H9 (cell line): ENCODE measurements around the gene DNAJC25. TPM values are rescaled to one million over a fixed set of nuclear protein-coding genes. Genes with fewer than 3 reads are reported as not detected.

Experiments
- DNase-seq: peaks from one replicate; pipeline ENCODE4 v3.0.0-alpha.2; 2017
- H2AFZ ChIP-seq: one replicate; pipeline ENCODE4 v1.6.1; 2013; ENCODE audit warnings: mild to moderate bottlenecking, low read length, control low read depth, moderate library complexity
- H2AK5ac ChIP-seq: 2 replicates; pipeline ENCODE4 v1.6.1; 2013; ENCODE audit warnings: low read length, control low read depth, mixed read lengths; ENCODE audit not compliant: insufficient read length
- H2BK120ac ChIP-seq: one replicate; pipeline ENCODE4 v1.6.1; 2013; ENCODE audit warnings: low read depth, mild to moderate bottlenecking, low read length, control low read depth, inconsistent platforms; ENCODE audit not compliant: poor library complexity, severe bottlenecking
- H2BK12ac ChIP-seq: 2 replicates; pipeline ENCODE4 v1.6.1; 2013; ENCODE audit warnings: low read length, control low read depth, mixed read lengths, low read depth; ENCODE audit not compliant: insufficient read length
- H2BK15ac ChIP-seq: 2 replicates; pipeline ENCODE4 v1.6.1; 2013; ENCODE audit warnings: low read depth, low read length, control low read depth
- H2BK20ac ChIP-seq: one replicate; pipeline ENCODE4 v1.6.1; 2013; ENCODE audit warnings: low read depth, mild to moderate bottlenecking, low read length, control low read depth, inconsistent platforms; ENCODE audit not compliant: poor library complexity, severe bottlenecking
- H2BK5ac ChIP-seq: 2 replicates; pipeline ENCODE4 v1.6.1; 2013; ENCODE audit warnings: low read length, control low read depth, mixed read lengths; ENCODE audit not compliant: insufficient read length
- H3K14ac ChIP-seq: 2 replicates; pipeline ENCODE4 v1.6.1; 2013; ENCODE audit warnings: low read length, control low read depth; ENCODE audit not compliant: insufficient read depth
- H3K18ac ChIP-seq: 2 replicates; pipeline ENCODE4 v1.6.1; 2013; ENCODE audit warnings: low read depth, mild to moderate bottlenecking, mixed read lengths, low read length, control low read depth; ENCODE audit not compliant: insufficient read length
- H3K23ac ChIP-seq: 2 replicates; pipeline ENCODE4 v1.6.1; 2013; ENCODE audit warnings: low read length, control low read depth, mixed read lengths, low read depth; ENCODE audit not compliant: insufficient read length
- H3K23me2 ChIP-seq: 2 replicates; pipeline ENCODE4 v1.6.1; 2013; ENCODE audit warnings: low read depth, mild to moderate bottlenecking, mixed read lengths, low read length, control low read depth; ENCODE audit not compliant: insufficient read length, poor library complexity, severe bottlenecking
- H3K27ac ChIP-seq: 2 replicates; pipeline ENCODE4 v1.5.1; 2013; ENCODE audit warnings: low read length, control low read depth, mixed read lengths, low read depth; ENCODE audit not compliant: insufficient read length
- H3K27me3 ChIP-seq: 2 replicates; pipeline ENCODE4 v1.6.1; 2013; ENCODE audit warnings: low read length, control low read depth, inconsistent platforms; ENCODE audit not compliant: insufficient read depth
- H3K4ac ChIP-seq: 2 replicates; pipeline ENCODE4 v1.6.1; 2013; ENCODE audit warnings: low read depth, mild to moderate bottlenecking, control low read depth, inconsistent platforms, low read length, moderate library complexity
- H3K4me1 ChIP-seq: 2 replicates; pipeline ENCODE4 v1.6.1; 2013; ENCODE audit warnings: low read length, control low read depth, inconsistent platforms; ENCODE audit not compliant: insufficient read depth
- H3K4me2 ChIP-seq: 2 replicates; pipeline ENCODE4 v1.6.1; 2013; ENCODE audit warnings: low read length, control low read depth, mixed read lengths; ENCODE audit not compliant: insufficient read length, insufficient read depth
- H3K56ac ChIP-seq: 2 replicates; pipeline ENCODE4 v1.6.1; 2013; ENCODE audit warnings: low read depth, mild to moderate bottlenecking, mixed read lengths, low read length, control low read depth; ENCODE audit not compliant: insufficient read length
- H3K79me1 ChIP-seq: 2 replicates; pipeline ENCODE4 v1.6.1; 2013; ENCODE audit warnings: low read depth, mild to moderate bottlenecking, moderate library complexity, low read length, control low read depth, inconsistent platforms; ENCODE audit not compliant: insufficient read depth, poor library complexity, severe bottlenecking
- H3K79me2 ChIP-seq: 2 replicates; pipeline ENCODE4 v1.6.1; 2013; ENCODE audit warnings: low read length, control low read depth, inconsistent platforms; ENCODE audit not compliant: insufficient read depth
- H3K9ac ChIP-seq: 2 replicates; pipeline ENCODE4 v1.6.1; 2013; ENCODE audit warnings: low read length, control low read depth, mixed read lengths; ENCODE audit not compliant: insufficient read length; ENCODE audit errors: extremely low read depth
- H3K9me3 ChIP-seq: one replicate; pipeline ENCODE4 v1.6.1; 2013; ENCODE audit warnings: low read depth, low read length, inconsistent platforms; ENCODE audit not compliant: control insufficient read depth
- H3T11ph ChIP-seq: one replicate; pipeline ENCODE4 v1.6.1; 2013; ENCODE audit warnings: mild to moderate bottlenecking, low read length, control low read depth, inconsistent platforms
- H4K20me1 ChIP-seq: one replicate; pipeline ENCODE4 v1.6.1; 2013; ENCODE audit not compliant: control insufficient read depth, insufficient read length, insufficient read depth
- H4K5ac ChIP-seq: 2 replicates; pipeline ENCODE4 v1.6.1; 2013; ENCODE audit warnings: low read depth, mild to moderate bottlenecking, mixed read lengths, low read length, control low read depth; ENCODE audit not compliant: insufficient read length
- H4K8ac ChIP-seq: replicated peaks from 2 replicates; pipeline ENCODE4 v1.6.1; 2013; ENCODE audit warnings: low read length, control low read depth, mixed read lengths, low read depth; ENCODE audit not compliant: insufficient read length
- H4K91ac ChIP-seq: 2 replicates; pipeline ENCODE4 v1.6.1; 2013; ENCODE audit warnings: low read depth, mild to moderate bottlenecking, moderate library complexity, mixed read lengths, low read length, control low read depth; ENCODE audit not compliant: insufficient read length
- H3K27ac Mint-ChIP-seq, 3 experiments: 2 replicates in 2 of 3; 3 replicates in 1 of 3; pipeline ENCODE4 v1.8.0; 2020 to 2021; ENCODE audit warnings: mixed read lengths in 3 of 3, mild to moderate bottlenecking in 1 of 3, moderate library complexity in 1 of 3
- H3K27me3 Mint-ChIP-seq: 2 replicates; pipeline ENCODE4 v1.8.0; 2021; ENCODE audit warnings: low read depth, mild to moderate bottlenecking, moderate library complexity, mixed read lengths
- H3K36me3 Mint-ChIP-seq, 3 experiments: 2 replicates in 2 of 3; 3 replicates in 1 of 3; pipeline ENCODE4 v1.8.0; 2020 to 2021; ENCODE audit warnings: low read depth in 3 of 3, mixed read lengths in 3 of 3; ENCODE audit not compliant: insufficient read depth in 1 of 3
- H3K4me1 Mint-ChIP-seq, 2 experiments: 2 replicates each; pipeline ENCODE4 v1.8.0; 2020; ENCODE audit warnings: mixed read lengths in 2 of 2
- H3K4me3 Mint-ChIP-seq, 2 experiments: 2 replicates in 1 of 2; 3 replicates in 1 of 2; pipeline ENCODE4 v1.8.0; 2020 to 2021; ENCODE audit warnings: mild to moderate bottlenecking in 2 of 2, mixed read lengths in 2 of 2, moderate library complexity in 1 of 2
- H3K9me3 Mint-ChIP-seq, 2 experiments: 2 replicates in 1 of 2; 3 replicates in 1 of 2; pipeline ENCODE4 v1.8.0; 2020; ENCODE audit warnings: mild to moderate bottlenecking in 2 of 2, mixed read lengths in 2 of 2, moderate library complexity in 1 of 2
- WGBS: extraction: QIAGEN DNeasy Blood & Tissue Kit; methylation state at CpG from one replicate; pipeline ENCODE4 v1.1.7; 2013; ENCODE audit warnings: missing lambda C conversion rate, low lambda C conversion rate, mixed read lengths; ENCODE audit not compliant: insufficient read length; ENCODE audit errors: extremely low coverage; 5-methylcytosine and 5-hydroxymethylcytosine counted together
- total RNA-seq: library from RNA; stranded (reverse); gene quantifications from 2 replicates; pipeline ENCODE4 v1.2.1, GENCODE V29; 2021
- TF ChIP-seq, protein P1 (sequence below): fragments of 200-600 bp; sonication (generic); conservative IDR thresholded peaks from 3 replicates; pipeline ENCODE4 v1.8.0; 2021; ENCODE audit warnings: antibody characterized with exemption, mild to moderate bottlenecking

DNAJC25 gene
- total RNA-seq, 1 experiment from 2014 or later: 7.6 TPM

- no peak overlapping the region for H3T11ph ChIP-seq
- H3K4ac ChIP-seq: no peak overlapping the region
- no peak overlapping the region for H2BK20ac ChIP-seq
- H2BK12ac ChIP-seq: no peak overlapping the region
- peaks cover 0 to 6% (median 4%) of the 10 kb centered on the region in 3 experiments; a peak in 5 of 7 replicates for H3K36me3 Mint-ChIP-seq
- no peak overlapping the region for H3K18ac ChIP-seq
- H3K23me2 ChIP-seq: no peaks in the 10 kb centered on the region
- H3K27me3 ChIP-seq: no peaks in the 10 kb centered on the region
- H3K27ac Mint-ChIP-seq: no peak overlapping the region
- no peak overlapping the region for H2AK5ac ChIP-seq
- no peak overlapping the region for H2BK15ac ChIP-seq
- no peak overlapping the region for H3K4me2 ChIP-seq
- H3K79me1 ChIP-seq: peaks cover 2% of the 10 kb centered on the region
- no peak overlapping the region for H4K8ac ChIP-seq
- DNase-seq: no peak
- no peak overlapping the region for H2BK120ac ChIP-seq
- 100% methylated on average over 1 of the region's 6 CpGs for WGBS
- H3K27me3 Mint-ChIP-seq: no peaks in the 10 kb centered on the region
- no peak overlapping the region for H3K4me3 Mint-ChIP-seq
- no peaks in the 10 kb centered on the region for H4K20me1 ChIP-seq
- no peaks in the 10 kb centered on the region; the same call in 1 of the 2 replicates for H3K4me1 ChIP-seq
- no peak overlapping the region for H4K91ac ChIP-seq
- H3K14ac ChIP-seq: no peak overlapping the region
- no peak overlapping the region for H2BK5ac ChIP-seq
- no peaks in the 10 kb centered on the region for H3K9me3 ChIP-seq
- H3K79me2 ChIP-seq: peaks cover 32% of the 10 kb centered on the region
- no peak overlapping the region for H3K9ac ChIP-seq
- H3K27ac ChIP-seq: no peak overlapping the region
- no peak overlapping the region for H4K5ac ChIP-seq
- H2AFZ ChIP-seq: no peak overlapping the region
- H3K23ac ChIP-seq: no peak overlapping the region
- no peaks in the 10 kb centered on the region; a peak in 1 of 5 replicates for H3K9me3 Mint-ChIP-seq
- H3K4me1 Mint-ChIP-seq: peaks cover 10 to 14% of the 10 kb centered on the region in 2 experiments
- TF ChIP-seq, protein P1, sequence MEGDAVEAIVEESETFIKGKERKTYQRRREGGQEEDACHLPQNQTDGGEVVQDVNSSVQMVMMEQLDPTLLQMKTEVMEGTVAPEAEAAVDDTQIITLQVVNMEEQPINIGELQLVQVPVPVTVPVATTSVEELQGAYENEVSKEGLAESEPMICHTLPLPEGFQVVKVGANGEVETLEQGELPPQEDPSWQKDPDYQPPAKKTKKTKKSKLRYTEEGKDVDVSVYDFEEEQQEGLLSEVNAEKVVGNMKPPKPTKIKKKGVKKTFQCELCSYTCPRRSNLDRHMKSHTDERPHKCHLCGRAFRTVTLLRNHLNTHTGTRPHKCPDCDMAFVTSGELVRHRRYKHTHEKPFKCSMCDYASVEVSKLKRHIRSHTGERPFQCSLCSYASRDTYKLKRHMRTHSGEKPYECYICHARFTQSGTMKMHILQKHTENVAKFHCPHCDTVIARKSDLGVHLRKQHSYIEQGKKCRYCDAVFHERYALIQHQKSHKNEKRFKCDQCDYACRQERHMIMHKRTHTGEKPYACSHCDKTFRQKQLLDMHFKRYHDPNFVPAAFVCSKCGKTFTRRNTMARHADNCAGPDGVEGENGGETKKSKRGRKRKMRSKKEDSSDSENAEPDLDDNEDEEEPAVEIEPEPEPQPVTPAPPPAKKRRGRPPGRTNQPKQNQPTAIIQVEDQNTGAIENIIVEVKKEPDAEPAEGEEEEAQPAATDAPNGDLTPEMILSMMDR: no peak
- H3K56ac ChIP-seq: no peak overlapping the region
Measured at GRCh38 chr9:111637421-111637950, 6.4 kb downstream of the DNAJC25 start.
